HG02588 (cell line): Measurements from ENCODE around the gene ARHGAP22.

Experiments
- ATAC-seq: cut with Tn5 transposase; IDR thresholded peaks from one replicate; pipeline ENCODE4 v1.9.1; 2021; ENCODE audit warnings: mild to moderate bottlenecking, moderate library complexity; ENCODE audit not compliant: unreplicated experiment

The ARHGAP22 gene

GRCh38 chr10:48589266-48589665 lies 15.6 kb downstream of the ARHGAP22 start:
- no peak for ATAC-seq

- ATAC-seq = no peak
Measured at GRCh38 chr10:48587819-48588218, 17.1 kb downstream of the ARHGAP22 start.

- ATAC-seq = no peak
Measured at GRCh38 chr10:48587101-48587500, 17.8 kb downstream of the ARHGAP22 start.

GRCh38 chr10:48582970-48583369 lies 21.9 kb downstream of the ARHGAP22 start:
- ATAC-seq = no peak

GRCh38 chr10:48580236-48580635 lies 24.6 kb downstream of the ARHGAP22 start:
- no peak for ATAC-seq

GRCh38 chr10:48579251-48579960 lies 25.5 kb downstream of the ARHGAP22 start:
- ATAC-seq = no peak

- no peak for ATAC-seq
Measured at GRCh38 chr10:48577158-48577557, 27.7 kb downstream of the ARHGAP22 start.

- no peak for ATAC-seq
Measured at GRCh38 chr10:48576501-48576900, 28.4 kb downstream of the ARHGAP22 start.

GRCh38 chr10:48575901-48576300 lies 29.0 kb downstream of the ARHGAP22 start:
- ATAC-seq = no peak

- ATAC-seq = no peak
Measured at GRCh38 chr10:48574817-48575380, 30.0 kb downstream of the ARHGAP22 start.

- ATAC-seq = no peak
Measured at GRCh38 chr10:48574322-48574796, 30.5 kb downstream of the ARHGAP22 start.

- ATAC-seq = no peak
Measured at GRCh38 chr10:48573045-48573444, 31.8 kb downstream of the ARHGAP22 start.

- no peak for ATAC-seq
Measured at GRCh38 chr10:48572414-48572813, 32.5 kb downstream of the ARHGAP22 start.

GRCh38 chr10:48568546-48568945 lies 36.3 kb downstream of the ARHGAP22 start:
- no peak for ATAC-seq

- ATAC-seq = no peak
Measured at GRCh38 chr10:48568131-48568530, 36.7 kb downstream of the ARHGAP22 start.

- ATAC-seq = no peak
Measured at GRCh38 chr10:48567346-48567745, 37.5 kb downstream of the ARHGAP22 start.

GRCh38 chr10:48564466-48565160 lies 40.3 kb downstream of the ARHGAP22 start:
- no peak for ATAC-seq

- ATAC-seq = no peak
Measured at GRCh38 chr10:48557511-48558123, 47.3 kb downstream of the ARHGAP22 start.

- ATAC-seq = no peak
Measured at GRCh38 chr10:48556713-48557112, 48.2 kb downstream of the ARHGAP22 start.

GRCh38 chr10:48556065-48556464 lies 48.8 kb downstream of the ARHGAP22 start:
- ATAC-seq = no peak

- ATAC-seq = no peak
Measured at GRCh38 chr10:48555310-48556042, 49.4 kb downstream of the ARHGAP22 start.
